ENCODE measurements around the gene PRR12.

The PRR12 gene

GRCh38 chr19:49663224-49663623 is 72.2 kb downstream of the PRR12 start:
- Histone ChIP-seq H3K36me3 (ENCODE audit: control insufficient read depth in 2 of 2, insufficient read depth in 2 of 2, low read length in 2 of 2) (peaks cover 25 to 36% of the 10 kb centered on the region in 2 donors), H3K9ac (ENCODE audit: low read depth in 1 of 2, low read length in 2 of 2) (no peak overlapping the region), H3K4me1 (ENCODE audit: control insufficient read depth in 2 of 2, insufficient read depth in 2 of 2, low read length in 2 of 2) (peaks cover 16 to 17% of the 10 kb centered on the region in 2 donors), H3K27me3 (ENCODE audit: control insufficient read depth in 2 of 2, insufficient read depth in 2 of 2, low read length in 2 of 2) (no peaks in the 10 kb centered on the region), H3K9me3 (ENCODE audit: control insufficient read depth in 2 of 2, low read length in 2 of 2) (no peaks in the 10 kb centered on the region), H3K4me3 (ENCODE audit: low read length in 2 of 2) (peak overlapping the region in 1 of 2 donors; percentile 89), H3K27ac (ENCODE audit: low read depth in 2 of 2, low read length in 2 of 2) (no peak overlapping the region)

GRCh38 chr19:49664171-49665035 is 73.4 kb downstream of the PRR12 start:
- Histone ChIP-seq H3K27me3 (ENCODE audit: control insufficient read depth in 2 of 2, insufficient read depth in 2 of 2, low read length in 2 of 2) (no peaks in the 10 kb centered on the region), H3K4me3 (ENCODE audit: low read length in 2 of 2) (peak overlapping the region; percentile 89 to 98), H3K27ac (ENCODE audit: low read depth in 2 of 2, low read length in 2 of 2) (peak overlapping the region; percentile 84 to 96), H3K9ac (ENCODE audit: low read depth in 1 of 2, low read length in 2 of 2) (peak overlapping the region; percentile 78 to 86), H3K36me3 (ENCODE audit: control insufficient read depth in 2 of 2, insufficient read depth in 2 of 2, low read length in 2 of 2) (peaks cover 16 to 27% of the 10 kb centered on the region in 2 donors), H3K4me1 (ENCODE audit: control insufficient read depth in 2 of 2, insufficient read depth in 2 of 2, low read length in 2 of 2) (peaks cover 16 to 17% of the 10 kb centered on the region in 2 donors), H3K9me3 (ENCODE audit: control insufficient read depth in 2 of 2, low read length in 2 of 2) (no peaks in the 10 kb centered on the region)

- Histone ChIP-seq H3K9me3 (ENCODE audit: control insufficient read depth in 2 of 2, low read length in 2 of 2) (no peaks in the 10 kb centered on the region), H3K9ac (ENCODE audit: low read depth in 1 of 2, low read length in 2 of 2) (peak overlapping the region; percentile 78 to 86), H3K27ac (ENCODE audit: low read depth in 2 of 2, low read length in 2 of 2) (peak overlapping the region; percentile 84 to 96), H3K36me3 (ENCODE audit: control insufficient read depth in 2 of 2, insufficient read depth in 2 of 2, low read length in 2 of 2) (peaks cover 11 to 21% of the 10 kb centered on the region in 2 donors), H3K4me1 (ENCODE audit: control insufficient read depth in 2 of 2, insufficient read depth in 2 of 2, low read length in 2 of 2) (peaks cover 16 to 17% of the 10 kb centered on the region in 2 donors), H3K27me3 (ENCODE audit: control insufficient read depth in 2 of 2, insufficient read depth in 2 of 2, low read length in 2 of 2) (no peaks in the 10 kb centered on the region), H3K4me3 (ENCODE audit: low read length in 2 of 2) (peak overlapping the region; percentile 89 to 98)
Observed at GRCh38 chr19:49665036-49665350, 74.0 kb downstream of the PRR12 start.

GRCh38 chr19:49665351-49666119 is 74.6 kb downstream of the PRR12 start, which contains the start of the genes BCL2L12 and IRF3:
Gene BCL2L12, plus strand, starts transcription at chr19:49665933. Its CDS starts 760 bp downstream, at chr19:49666693.
Gene IRF3, minus strand, starts transcription at chr19:49665857. Its CDS starts 1,019 bp downstream, at chr19:49664838.
- Histone ChIP-seq H3K27me3 (ENCODE audit: control insufficient read depth in 2 of 2, insufficient read depth in 2 of 2, low read length in 2 of 2) (no peaks in the 10 kb centered on the region), H3K4me1 (ENCODE audit: control insufficient read depth in 2 of 2, insufficient read depth in 2 of 2, low read length in 2 of 2) (peaks cover 16 to 17% of the 10 kb centered on the region in 2 donors), H3K27ac (ENCODE audit: low read depth in 2 of 2, low read length in 2 of 2) (peak within 1 kb of the TSS; percentile 84 to 96), H3K9me3 (ENCODE audit: control insufficient read depth in 2 of 2, low read length in 2 of 2) (no peaks in the 10 kb centered on the region), H3K36me3 (ENCODE audit: control insufficient read depth in 2 of 2, insufficient read depth in 2 of 2, low read length in 2 of 2) (peaks cover 8 to 17% of the 10 kb centered on the region in 2 donors), H3K4me3 (ENCODE audit: low read length in 2 of 2) (peak within 1 kb of the TSS; percentile 89 to 98), H3K9ac (ENCODE audit: low read depth in 1 of 2, low read length in 2 of 2) (peak within 1 kb of the TSS; percentile 78 to 86)

- Histone ChIP-seq H3K27me3 (ENCODE audit: control insufficient read depth in 2 of 2, insufficient read depth in 2 of 2, low read length in 2 of 2) (no peaks in the 10 kb centered on the region), H3K4me1 (ENCODE audit: control insufficient read depth in 2 of 2, insufficient read depth in 2 of 2, low read length in 2 of 2) (peaks cover 16 to 17% of the 10 kb centered on the region in 2 donors), H3K9ac (ENCODE audit: low read depth in 1 of 2, low read length in 2 of 2) (peak overlapping the region; percentile 42 to 86), H3K9me3 (ENCODE audit: control insufficient read depth in 2 of 2, low read length in 2 of 2) (no peaks in the 10 kb centered on the region), H3K27ac (ENCODE audit: low read depth in 2 of 2, low read length in 2 of 2) (peak overlapping the region; percentile 84 to 96), H3K36me3 (ENCODE audit: control insufficient read depth in 2 of 2, insufficient read depth in 2 of 2, low read length in 2 of 2) (peaks cover 8 to 16% of the 10 kb centered on the region in 2 donors), H3K4me3 (ENCODE audit: low read length in 2 of 2) (peak overlapping the region; percentile 89 to 98)
Observed at GRCh38 chr19:49666120-49666444, 75.1 kb downstream of the PRR12 start.

GRCh38 chr19:49667473-49667872 is 76.5 kb downstream of the PRR12 start:
- Histone ChIP-seq H3K9ac (ENCODE audit: low read depth in 1 of 2, low read length in 2 of 2) (no peak overlapping the region), H3K27ac (ENCODE audit: low read depth in 2 of 2, low read length in 2 of 2) (no peak overlapping the region), H3K36me3 (ENCODE audit: control insufficient read depth in 2 of 2, insufficient read depth in 2 of 2, low read length in 2 of 2) (peaks cover 0 to 4% of the 10 kb centered on the region in 2 donors), H3K4me1 (ENCODE audit: control insufficient read depth in 2 of 2, insufficient read depth in 2 of 2, low read length in 2 of 2) (peaks cover 19 to 21% of the 10 kb centered on the region in 2 donors), H3K9me3 (ENCODE audit: control insufficient read depth in 2 of 2, low read length in 2 of 2) (no peaks in the 10 kb centered on the region), H3K27me3 (ENCODE audit: control insufficient read depth in 2 of 2, insufficient read depth in 2 of 2, low read length in 2 of 2) (no peaks in the 10 kb centered on the region), H3K4me3 (ENCODE audit: low read length in 2 of 2) (no peak overlapping the region)

- H3K27me3 ChIP-seq (ENCODE audit: control insufficient read depth in 2 of 2, insufficient read depth in 2 of 2, low read length in 2 of 2) = no peaks in the 10 kb centered on the region
- no peak overlapping the region for H3K27ac ChIP-seq (ENCODE audit: low read depth in 2 of 2, low read length in 2 of 2)
- peaks cover 11 to 16% of the 10 kb centered on the region in 2 donors for H3K4me1 ChIP-seq (ENCODE audit: control insufficient read depth in 2 of 2, insufficient read depth in 2 of 2, low read length in 2 of 2)
- no peak overlapping the region for H3K4me3 ChIP-seq (ENCODE audit: low read length in 2 of 2)
- no peaks in the 10 kb centered on the region for H3K9me3 ChIP-seq (ENCODE audit: control insufficient read depth in 2 of 2, low read length in 2 of 2)
- no peaks in the 10 kb centered on the region for H3K36me3 ChIP-seq (ENCODE audit: control insufficient read depth in 2 of 2, insufficient read depth in 2 of 2, low read length in 2 of 2)
- H3K9ac ChIP-seq (ENCODE audit: low read depth in 1 of 2, low read length in 2 of 2) = no peak overlapping the region
Observed at GRCh38 chr19:49669516-49669915, 78.5 kb downstream of the PRR12 start.

- H3K4me3 ChIP-seq (ENCODE audit: low read length in 2 of 2) = peak overlapping the region; percentile 25 to 65
- peak overlapping the region; percentile 18 to 23 for H3K27ac ChIP-seq (ENCODE audit: low read depth in 2 of 2, low read length in 2 of 2)
- peak overlapping the region; percentile 44 to 46 for H3K9ac ChIP-seq (ENCODE audit: low read depth in 1 of 2, low read length in 2 of 2)
- H3K27me3 ChIP-seq (ENCODE audit: control insufficient read depth in 2 of 2, insufficient read depth in 2 of 2, low read length in 2 of 2) = no peaks in the 10 kb centered on the region
- no peaks in the 10 kb centered on the region for H3K36me3 ChIP-seq (ENCODE audit: control insufficient read depth in 2 of 2, insufficient read depth in 2 of 2, low read length in 2 of 2)
- no peaks in the 10 kb centered on the region for H3K9me3 ChIP-seq (ENCODE audit: control insufficient read depth in 2 of 2, low read length in 2 of 2)
- peaks cover 3 to 7% of the 10 kb centered on the region in 2 donors for H3K4me1 ChIP-seq (ENCODE audit: control insufficient read depth in 2 of 2, insufficient read depth in 2 of 2, low read length in 2 of 2)
Observed at GRCh38 chr19:49672131-49672919, 81.3 kb downstream of the PRR12 start.
